HepG2 (cell line): ENCODE measurements around the gene STBD1. TPM values are rescaled to one million over a fixed set of nuclear protein-coding genes. Genes with fewer than 3 reads are reported as not detected.

ENCODE experiments used
- MEIS2 ChIP-seq: sonication (generic); formaldehyde crosslinking; IDR thresholded peaks from 2 replicates; pipeline ENCODE4 v1.9.0; 2021; ENCODE audit warnings: mild to moderate bottlenecking, missing genetic modification reagents
- MZF1 ChIP-seq: sonication (generic); formaldehyde crosslinking; IDR thresholded peaks from 2 replicates; pipeline ENCODE4 v1.8.1; 2023; ENCODE audit warnings: mild to moderate bottlenecking, missing genetic modification reagents, borderline replicate concordance
- NCOA2 ChIP-seq: sonication (generic); formaldehyde crosslinking; IDR thresholded peaks from 2 replicates; pipeline ENCODE4 v1.8.0; 2022; ENCODE audit warnings: inconsistent platforms
- POLR2A ChIP-seq, 2 experiments: IDR thresholded peaks; 2 replicates each; pipeline ENCODE4 v1.6.1; 2011; ENCODE audit warnings: low read depth in 2 of 2, low read length in 2 of 2, mild to moderate bottlenecking in 1 of 2, moderate library complexity in 1 of 2; ENCODE audit not compliant: insufficient read depth in 1 of 2
- SP4 ChIP-seq: sonication (generic); formaldehyde crosslinking; IDR thresholded peaks from 2 replicates; pipeline ENCODE4 v1.8.1; 2023; ENCODE audit warnings: mild to moderate bottlenecking, missing genetic modification reagents
- YEATS4 ChIP-seq: sonication (generic); formaldehyde crosslinking; IDR thresholded peaks from 2 replicates; pipeline ENCODE4 v1.4.0; 2020; ENCODE audit warnings: missing genetic modification reagents, borderline replicate concordance
- ZNF776 ChIP-seq: sonication (generic); formaldehyde crosslinking; IDR thresholded peaks from 2 replicates; pipeline ENCODE4 v1.4.0; 2020; ENCODE audit warnings: mild to moderate bottlenecking, missing genetic modification reagents
- polyA plus RNA-seq, 8 experiments: library from polyadenylated mRNA; depleted of rRNA in 3 of 8; stranded (reverse) in 7 of 8; unstranded in 1 of 8; fragments of >200 nt; fragmentation: Illumina TruSeq in 4 of 8; extraction: Trizol in 4 of 8; gene quantifications; 2 replicates each; pipeline versions ENCODE4 v1.2.1 to v1.2.3, GENCODE V29; 2011 to 2016; ENCODE audit warnings: low read depth in 4 of 8, missing spikeins in 1 of 8, mixed read lengths in 1 of 8; ENCODE audit not compliant: insufficient read depth in 1 of 8
- total RNA-seq, 5 experiments: library from RNA; depleted of rRNA; stranded (reverse); fragments of >200 nt; fragmentation: Illumina TruSeq; extraction: Trizol; gene quantifications; 2 replicates each; pipeline ENCODE4 v1.2.3, GENCODE V29; 2016; ENCODE audit warnings: low read depth in 1 of 5
- TF ChIP-seq, protein P1 (sequence below): sonication (generic); formaldehyde crosslinking; IDR thresholded peaks from 2 replicates; pipeline ENCODE4 v1.4.0; 2020; ENCODE audit warnings: missing genetic modification reagents, borderline replicate concordance
- TF ChIP-seq, protein P2 (sequence below): sonication (generic); formaldehyde crosslinking; IDR thresholded peaks from 2 replicates; pipeline ENCODE4 v1.4.0; 2020; ENCODE audit warnings: missing genetic modification reagents
- TF ChIP-seq, protein P3 (sequence below): sonication (generic); formaldehyde crosslinking; IDR thresholded peaks from 2 replicates; pipeline ENCODE4 v1.8.0; 2022; ENCODE audit warnings: missing genetic modification reagents, mild to moderate bottlenecking, inconsistent platforms, borderline replicate concordance

STBD1 gene
- total and polyA plus RNA-seq, 2 of the 13 experiments (the other 11 are each of a cell fraction or from before 2014, with no cell fraction given), result 2.8 to 4.3 TPM

DNA sequence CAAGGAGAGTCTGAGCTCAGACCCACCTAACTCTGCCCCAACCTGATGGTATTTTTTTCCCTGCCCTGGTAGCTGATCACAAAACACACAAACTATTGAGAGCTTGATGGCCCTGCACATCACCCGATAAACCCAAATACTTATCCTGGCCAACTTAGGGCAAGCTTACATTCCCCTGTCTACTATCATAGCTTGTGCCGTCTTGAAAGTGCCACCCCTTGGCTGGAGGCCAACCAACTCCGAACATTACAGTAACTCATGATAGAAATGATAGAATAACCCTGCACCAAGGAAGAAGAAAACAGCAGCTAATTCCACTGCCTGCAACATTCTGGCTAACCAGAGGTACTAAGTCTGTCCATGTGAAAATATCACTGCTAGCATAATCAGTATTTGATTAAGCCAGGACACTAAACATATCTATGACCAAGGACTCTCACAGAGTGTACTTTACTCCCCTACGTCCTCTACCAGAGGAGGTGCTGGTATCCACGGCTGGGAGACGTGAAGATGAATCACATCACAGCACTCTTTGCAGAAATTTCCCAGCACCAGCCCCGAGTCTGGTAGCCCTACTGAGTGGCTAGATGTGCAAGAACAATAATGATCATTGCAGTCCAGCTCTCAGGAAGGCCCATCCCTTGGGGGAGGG is 8.9 kb downstream of the STBD1 start (continued):
- TF ChIP-seq YEATS4 (CRISPR knock-in tag), result no peak
- TF ChIP-seq MZF1 (CRISPR knock-in tag), result no peak
- no peak for TF ChIP-seq SP4
- TF ChIP-seq MEIS2 (CRISPR knock-in tag), result no peak
- TF ChIP-seq, protein P1, sequence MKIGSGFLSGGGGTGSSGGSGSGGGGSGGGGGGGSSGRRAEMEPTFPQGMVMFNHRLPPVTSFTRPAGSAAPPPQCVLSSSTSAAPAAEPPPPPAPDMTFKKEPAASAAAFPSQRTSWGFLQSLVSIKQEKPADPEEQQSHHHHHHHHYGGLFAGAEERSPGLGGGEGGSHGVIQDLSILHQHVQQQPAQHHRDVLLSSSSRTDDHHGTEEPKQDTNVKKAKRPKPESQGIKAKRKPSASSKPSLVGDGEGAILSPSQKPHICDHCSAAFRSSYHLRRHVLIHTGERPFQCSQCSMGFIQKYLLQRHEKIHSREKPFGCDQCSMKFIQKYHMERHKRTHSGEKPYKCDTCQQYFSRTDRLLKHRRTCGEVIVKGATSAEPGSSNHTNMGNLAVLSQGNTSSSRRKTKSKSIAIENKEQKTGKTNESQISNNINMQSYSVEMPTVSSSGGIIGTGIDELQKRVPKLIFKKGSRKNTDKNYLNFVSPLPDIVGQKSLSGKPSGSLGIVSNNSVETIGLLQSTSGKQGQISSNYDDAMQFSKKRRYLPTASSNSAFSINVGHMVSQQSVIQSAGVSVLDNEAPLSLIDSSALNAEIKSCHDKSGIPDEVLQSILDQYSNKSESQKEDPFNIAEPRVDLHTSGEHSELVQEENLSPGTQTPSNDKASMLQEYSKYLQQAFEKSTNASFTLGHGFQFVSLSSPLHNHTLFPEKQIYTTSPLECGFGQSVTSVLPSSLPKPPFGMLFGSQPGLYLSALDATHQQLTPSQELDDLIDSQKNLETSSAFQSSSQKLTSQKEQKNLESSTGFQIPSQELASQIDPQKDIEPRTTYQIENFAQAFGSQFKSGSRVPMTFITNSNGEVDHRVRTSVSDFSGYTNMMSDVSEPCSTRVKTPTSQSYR, result no peak
- TF ChIP-seq, protein P2, sequence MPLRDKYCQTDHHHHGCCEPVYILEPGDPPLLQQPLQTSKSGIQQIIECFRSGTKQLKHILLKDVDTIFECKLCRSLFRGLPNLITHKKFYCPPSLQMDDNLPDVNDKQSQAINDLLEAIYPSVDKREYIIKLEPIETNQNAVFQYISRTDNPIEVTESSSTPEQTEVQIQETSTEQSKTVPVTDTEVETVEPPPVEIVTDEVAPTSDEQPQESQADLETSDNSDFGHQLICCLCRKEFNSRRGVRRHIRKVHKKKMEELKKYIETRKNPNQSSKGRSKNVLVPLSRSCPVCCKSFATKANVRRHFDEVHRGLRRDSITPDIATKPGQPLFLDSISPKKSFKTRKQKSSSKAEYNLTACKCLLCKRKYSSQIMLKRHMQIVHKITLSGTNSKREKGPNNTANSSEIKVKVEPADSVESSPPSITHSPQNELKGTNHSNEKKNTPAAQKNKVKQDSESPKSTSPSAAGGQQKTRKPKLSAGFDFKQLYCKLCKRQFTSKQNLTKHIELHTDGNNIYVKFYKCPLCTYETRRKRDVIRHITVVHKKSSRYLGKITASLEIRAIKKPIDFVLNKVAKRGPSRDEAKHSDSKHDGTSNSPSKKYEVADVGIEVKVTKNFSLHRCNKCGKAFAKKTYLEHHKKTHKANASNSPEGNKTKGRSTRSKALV (CRISPR knock-in tag), result no peak
- no peak for TF ChIP-seq NCOA2 (CRISPR knock-in tag)
- no peak for TF ChIP-seq POLR2A (IDR thresholded peaks at IDR 0.05; ENCODE audit: insufficient read depth in 1 of 2, low read depth in 2 of 2, low read length in 2 of 2)
- TF ChIP-seq, protein P3, sequence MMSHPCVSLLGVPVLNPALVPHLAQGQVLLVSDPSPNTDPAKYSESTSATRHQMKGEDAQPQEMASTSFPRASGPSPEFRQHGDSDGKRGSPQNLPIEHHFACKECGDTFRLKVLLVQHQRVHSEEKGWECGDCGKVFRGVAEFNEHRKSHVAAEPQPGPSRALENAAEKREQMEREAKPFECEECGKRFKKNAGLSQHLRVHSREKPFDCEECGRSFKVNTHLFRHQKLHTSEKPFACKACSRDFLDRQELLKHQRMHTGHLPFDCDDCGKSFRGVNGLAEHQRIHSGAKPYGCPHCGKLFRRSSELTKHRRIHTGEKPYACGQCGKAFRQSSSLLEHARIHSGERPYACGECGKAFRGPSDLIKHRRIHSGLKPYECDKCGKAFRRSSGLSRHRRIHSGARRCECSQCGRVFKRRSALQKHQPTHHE, result no peak
- no peak for TF ChIP-seq ZNF776 (CRISPR knock-in tag)
